Prostate gland (tissue), 2 donors: ENCODE measurements around the gene AANAT.

ENCODE experiments used
- POLR2A ChIP-seq: fragments of 450-650 bp; IDR thresholded peaks from one replicate; pipeline ENCODE4 v1.6.1; 2016; ENCODE audit warnings: antibody characterized with exemption, mild to moderate bottlenecking
- POLR2AphosphoS5 ChIP-seq: sonication (generic); formaldehyde crosslinking; IDR thresholded peaks from one replicate; pipeline ENCODE4 v1.6.1; 2017; ENCODE audit warnings: antibody characterized with exemption
- TF ChIP-seq, protein P1 (sequence below), 4 experiments: fragments of 200-600 bp in 2 of 4; fragments of 450-650 bp in 2 of 4; sonication (generic) in 2 of 4; IDR thresholded peaks; 1 replicate in 3 of 4; 2 replicates in 1 of 4; pipeline ENCODE4 v1.5.1; 2016 to 2019; ENCODE audit warnings: antibody characterized with exemption in 4 of 4, mild to moderate bottlenecking in 2 of 4, moderate library complexity in 2 of 4

- TF ChIP-seq, protein P1, sequence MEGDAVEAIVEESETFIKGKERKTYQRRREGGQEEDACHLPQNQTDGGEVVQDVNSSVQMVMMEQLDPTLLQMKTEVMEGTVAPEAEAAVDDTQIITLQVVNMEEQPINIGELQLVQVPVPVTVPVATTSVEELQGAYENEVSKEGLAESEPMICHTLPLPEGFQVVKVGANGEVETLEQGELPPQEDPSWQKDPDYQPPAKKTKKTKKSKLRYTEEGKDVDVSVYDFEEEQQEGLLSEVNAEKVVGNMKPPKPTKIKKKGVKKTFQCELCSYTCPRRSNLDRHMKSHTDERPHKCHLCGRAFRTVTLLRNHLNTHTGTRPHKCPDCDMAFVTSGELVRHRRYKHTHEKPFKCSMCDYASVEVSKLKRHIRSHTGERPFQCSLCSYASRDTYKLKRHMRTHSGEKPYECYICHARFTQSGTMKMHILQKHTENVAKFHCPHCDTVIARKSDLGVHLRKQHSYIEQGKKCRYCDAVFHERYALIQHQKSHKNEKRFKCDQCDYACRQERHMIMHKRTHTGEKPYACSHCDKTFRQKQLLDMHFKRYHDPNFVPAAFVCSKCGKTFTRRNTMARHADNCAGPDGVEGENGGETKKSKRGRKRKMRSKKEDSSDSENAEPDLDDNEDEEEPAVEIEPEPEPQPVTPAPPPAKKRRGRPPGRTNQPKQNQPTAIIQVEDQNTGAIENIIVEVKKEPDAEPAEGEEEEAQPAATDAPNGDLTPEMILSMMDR (IDR thresholded peaks at IDR 0.05), result no peak
- TF ChIP-seq POLR2AphosphoS5 (no peak), POLR2A (no peak)
Observed at GRCh38 chr17:76435751-76436150, 31.7 kb upstream of the AANAT start.
